Common myeloid progenitor, CD34-positive (primary cell): ENCODE measurements around the gene PLD3.

Experiments
- CTCF ChIA-PET: fragments of 350-600 bp; sonication (Branson Sonifier 250); formaldehyde crosslinking; loops from one replicate; lab custom pipeline; 2021; ENCODE audit warnings: antibody characterized with exemption; lab: Charles Lee
- POLR2A ChIA-PET: fragments of 350-600 bp; sonication (Branson Sonifier 250); formaldehyde crosslinking; loops from one replicate; lab custom pipeline; 2021; ENCODE audit warnings: antibody characterized with exemption; lab: Charles Lee
- DNase-seq, 3 donors: peaks; one replicate each; pipeline versions ENCODE4 v3.0.0 to v3.0.0-alpha.2; 2013
- H3K27ac ChIP-seq, 2 experiments: 1 replicate in 1 of 2; 2 replicates in 1 of 2; pipeline ENCODE4 v1.7.0; 2013; ENCODE audit warnings: inconsistent platforms in 2 of 2, low read length in 2 of 2, mild to moderate bottlenecking in 2 of 2, low read depth in 1 of 2, moderate library complexity in 1 of 2; ENCODE audit not compliant: severe bottlenecking in 2 of 2, insufficient read depth in 1 of 2, poor library complexity in 1 of 2
- H3K27me3 ChIP-seq, 5 experiments: replicated peaks in 2 of 5; 1 replicate in 3 of 5; 2 replicates in 2 of 5; pipeline versions ENCODE4 v1.6.1 to v1.7.0; 2013; ENCODE audit warnings: low read length in 4 of 5, mild to moderate bottlenecking in 2 of 5, moderate library complexity in 2 of 5, inconsistent platforms in 1 of 5; ENCODE audit not compliant: insufficient read depth in 5 of 5, control insufficient read depth in 4 of 5
- H3K36me3 ChIP-seq, 4 experiments: 1 replicate in 2 of 4; 2 replicates in 2 of 4; pipeline versions ENCODE4 v1.6.1 to v1.7.0; 2013; ENCODE audit warnings: low read length in 3 of 4, control low read depth in 1 of 4, mild to moderate bottlenecking in 1 of 4; ENCODE audit not compliant: control insufficient read depth in 4 of 4, insufficient read depth in 4 of 4
- H3K4me1 ChIP-seq, 4 experiments: 1 replicate in 3 of 4; 2 replicates in 1 of 4; pipeline versions ENCODE4 v1.6.1 to v1.7.1; 2013; ENCODE audit warnings: low read length in 3 of 4, mild to moderate bottlenecking in 3 of 4, control low read depth in 1 of 4, inconsistent platforms in 1 of 4, moderate library complexity in 1 of 4; ENCODE audit not compliant: control insufficient read depth in 4 of 4, insufficient read depth in 4 of 4; ENCODE audit errors: control extremely low read depth in 1 of 4
- H3K4me3 ChIP-seq, 7 experiments: 1 replicate in 4 of 7; 2 replicates in 3 of 7; pipeline versions ENCODE4 v1.5.1 to v1.7.0; 2013; ENCODE audit warnings: mild to moderate bottlenecking in 7 of 7, low read length in 6 of 7, moderate library complexity in 6 of 7, inconsistent platforms in 2 of 7, low read depth in 2 of 7, control low read depth in 1 of 7; ENCODE audit not compliant: insufficient read depth in 4 of 7, control insufficient read depth in 1 of 7; ENCODE audit errors: extremely low read depth in 1 of 7
- H3K9me3 ChIP-seq, 5 experiments: 1 replicate in 4 of 5; 2 replicates in 1 of 5; pipeline versions ENCODE4 v1.6.1 to v1.7.1; 2013; ENCODE audit warnings: low read length in 4 of 5, mild to moderate bottlenecking in 2 of 5, inconsistent platforms in 1 of 5, low read depth in 1 of 5, moderate library complexity in 1 of 5; ENCODE audit not compliant: control insufficient read depth in 4 of 5, insufficient read depth in 2 of 5; ENCODE audit errors: control extremely low read depth in 1 of 5
- WGBS: methylation state at CpG from one replicate; pipeline ENCODE4 v1.1.5; 2013; ENCODE audit not compliant: insufficient coverage; 5-methylcytosine and 5-hydroxymethylcytosine counted together

The PLD3 gene

DNA sequence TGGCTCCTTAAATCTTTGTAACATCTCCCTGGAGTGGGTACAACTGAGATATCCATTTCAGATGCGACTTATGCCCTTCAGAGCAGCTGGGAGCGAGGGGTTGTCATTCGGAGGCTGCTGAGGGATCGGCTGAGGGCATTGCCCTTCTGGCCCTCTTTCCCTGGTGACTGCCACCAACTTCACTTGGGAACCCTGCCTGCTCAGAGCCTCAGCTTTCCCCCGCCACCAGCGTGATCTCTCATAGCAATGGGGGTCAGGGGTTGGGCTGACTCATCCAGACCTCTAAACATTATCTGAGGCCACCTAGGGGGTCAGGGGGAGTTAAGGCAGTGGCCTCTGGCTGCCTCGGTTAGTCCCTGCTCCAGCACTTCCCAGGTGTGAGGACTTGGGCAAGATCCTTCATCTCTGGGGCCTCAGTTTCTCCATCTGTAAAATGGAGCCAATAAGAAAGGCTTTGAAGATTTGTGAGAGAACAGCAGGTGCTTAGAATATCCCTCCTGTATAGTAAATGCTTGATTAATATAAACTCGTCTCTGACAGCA is 63.5 kb downstream of the PLD3 start:
- no peaks in the 10 kb centered on the region for H3K36me3 ChIP-seq
- H3K27me3 ChIP-seq = no peaks in the 10 kb centered on the region
- CTCF ChIA-PET = interaction anchor here (0.7 to 1.9 kb wide), 5 partner anchors 8 to 107 kb away, joined by 3 to 10 read pairs (median 3); no protein-coding TSS in a partner anchor
- peak overlapping the region in 1 of 2 experiments; percentile 27 for H3K27ac ChIP-seq
- DNase-seq = no peak
- peaks cover 5 to 78% (median 70%) of the 10 kb centered on the region in 4 experiments for H3K4me1 ChIP-seq
- H3K4me3 ChIP-seq = no peak overlapping the region
- 100% methylated on average over 3 of the region's 8 CpGs for WGBS
- H3K9me3 ChIP-seq = no peaks in the 10 kb centered on the region
- POLR2A ChIA-PET = no interaction called here

DNA sequence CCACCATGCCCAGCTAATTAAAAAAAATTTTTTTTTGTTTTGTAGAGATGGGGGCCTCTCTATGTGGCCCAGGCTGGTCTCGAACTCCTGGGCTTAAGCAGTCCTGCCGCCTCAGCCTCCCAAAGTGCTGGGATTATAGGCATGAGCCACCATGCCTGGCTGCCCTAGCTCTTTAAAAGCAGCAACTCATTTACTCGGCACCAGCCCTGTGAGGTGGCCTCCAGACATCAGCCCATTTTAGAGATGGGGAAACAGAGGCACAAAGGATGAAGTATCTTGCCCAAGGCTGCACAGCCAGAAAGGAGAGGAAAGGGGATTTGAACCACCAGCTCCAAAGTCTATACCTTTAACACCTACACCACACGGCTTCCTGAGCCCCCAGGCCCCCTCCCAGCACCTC is 64.4 kb downstream of the PLD3 start:
- CTCF ChIA-PET = interaction anchor here (0.6 to 1.8 kb wide), 6 partner anchors 10 to 108 kb away, joined by 3 to 5 read pairs (median 3); partner anchors contain the start of gene SERTAD1
- peaks cover 5 to 83% (median 75%) of the 10 kb centered on the region in 4 experiments for H3K4me1 ChIP-seq
- H3K27ac ChIP-seq = no peak overlapping the region
- 100% methylated on average over 2 of the region's 4 CpGs for WGBS
- DNase-seq = no peak
- H3K36me3 ChIP-seq = no peaks in the 10 kb centered on the region
- H3K9me3 ChIP-seq = no peaks in the 10 kb centered on the region
- H3K4me3 ChIP-seq = no peak overlapping the region
- H3K27me3 ChIP-seq = no peaks in the 10 kb centered on the region
- POLR2A ChIA-PET = interaction anchor here (1.7 kb wide), 1 partner anchor 13 kb away, joined by 5 read pairs; the partner anchor contains the start of gene SERTAD1

DNA sequence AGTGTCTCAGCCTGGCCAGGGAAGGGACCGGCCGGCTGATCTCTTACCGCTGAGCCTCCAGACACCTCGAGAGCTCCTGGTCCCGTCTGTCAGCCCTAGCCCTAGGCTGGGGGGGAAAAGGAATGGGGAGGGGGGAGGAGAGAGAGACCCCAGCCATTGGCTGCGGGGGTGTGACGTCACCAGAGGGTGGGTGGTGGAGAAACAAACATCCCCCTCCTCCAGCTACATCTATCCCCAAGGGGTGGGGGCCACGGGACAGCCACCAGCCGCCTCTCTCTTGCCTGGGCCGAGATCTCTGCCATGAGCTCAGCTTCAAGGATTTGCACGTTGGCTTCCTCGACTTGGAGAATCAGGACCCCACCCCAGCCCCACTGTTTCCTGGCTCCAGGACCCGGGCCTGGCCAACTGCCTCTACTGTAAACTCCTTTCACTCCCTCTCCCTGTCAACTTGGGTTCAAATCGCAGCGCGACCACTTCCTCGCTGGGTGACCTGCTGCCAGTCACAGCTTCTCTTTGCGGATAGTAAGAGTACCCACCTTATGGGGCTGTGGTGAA is 64.9 kb downstream of the PLD3 start, which contains the start of gene PRX:
Gene PRX (minus strand): TSS at position 88 of the 555 bp plus-strand sequence. CDS start 5,446 bp downstream, outside the sequence.
- Histone ChIP-seq H3K4me3 (peak within 1 kb of the TSS in 1 of 7 experiments; percentile 35), H3K27ac (no peak within 1 kb of the TSS), H3K27me3 (no peaks in the 10 kb centered on the region), H3K36me3 (no peaks in the 10 kb centered on the region), H3K4me1 (peaks cover 5 to 83% (median 74%) of the 10 kb centered on the region in 4 experiments), H3K9me3 (no peaks in the 10 kb centered on the region)
- DNase-seq = peak in 2 of 3 donors; percentile 49 to 59
- 28% methylated on average over 6 of the region's 18 CpGs for WGBS
- ChIA-PET CTCF (interaction anchor here (1.0 to 1.8 kb wide), 3 partner anchors 10 to 13 kb away, joined by 3 to 5 read pairs (median 4); partner anchors contain the start of gene SERTAD1), POLR2A (interaction anchor here (1.7 kb wide), 1 partner anchor 13 kb away, joined by 5 read pairs; the partner anchor contains the start of gene SERTAD1)

DNA sequence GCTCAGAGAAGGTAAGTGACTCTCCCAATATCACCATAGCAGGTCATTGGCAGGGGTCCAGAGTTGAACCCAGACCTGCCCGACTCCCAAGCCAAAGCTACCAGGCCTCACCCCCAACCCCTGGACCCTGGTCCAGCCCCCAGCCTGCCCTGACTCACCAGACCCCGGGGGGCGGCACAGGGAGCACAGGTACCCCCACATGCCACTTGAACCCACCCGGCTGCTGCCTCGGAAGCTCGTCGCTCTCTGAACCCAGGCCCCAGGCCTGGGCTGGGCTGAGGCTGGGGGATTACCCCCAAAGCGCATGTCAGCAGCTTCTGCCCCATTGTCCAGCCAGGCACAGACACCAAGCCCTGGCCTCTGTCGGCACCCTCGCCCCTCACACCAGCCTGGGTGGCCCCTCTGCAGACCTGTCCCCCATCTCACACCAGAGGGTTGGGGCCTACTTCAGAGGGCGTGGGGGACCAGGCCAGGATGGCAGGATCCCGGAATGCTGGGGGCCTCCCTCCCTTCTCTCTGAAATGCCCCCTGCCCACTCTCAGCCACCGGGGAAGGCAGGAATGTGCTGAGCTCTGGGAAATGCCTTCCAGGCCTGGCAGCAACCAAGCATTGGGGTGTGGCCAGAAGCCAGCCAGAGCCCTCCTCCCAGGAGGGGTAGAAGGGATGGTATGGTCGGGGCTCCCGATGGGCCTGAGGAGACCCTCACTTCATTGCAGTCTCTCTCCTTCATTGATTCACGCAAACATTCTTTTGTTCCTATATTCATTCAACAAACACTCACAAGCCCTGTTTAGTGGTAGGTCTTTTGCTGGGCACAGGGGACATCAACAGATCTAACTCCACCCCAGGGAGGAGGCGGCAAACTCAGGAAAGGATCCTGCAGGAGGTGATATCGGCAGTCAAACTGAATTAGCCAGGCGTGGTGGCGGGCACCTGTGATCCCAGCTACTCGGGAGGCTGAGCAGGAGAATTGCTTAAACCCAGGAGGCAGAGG is 66.3 kb downstream of the PLD3 start:
- POLR2A ChIA-PET = interaction anchor here (0.8 to 1.7 kb wide), 2 partner anchors 11 kb away, joined by 3 to 5 read pairs; partner anchors contain the start of gene SERTAD1
- CTCF ChIA-PET = interaction anchor here (1.2 kb wide), 1 partner anchor 18 kb away, joined by 3 read pairs; no protein-coding TSS in a partner anchor
- 98% methylated on average over 15 of the region's 21 CpGs for WGBS
- H3K9me3 ChIP-seq = no peaks in the 10 kb centered on the region
- no peaks in the 10 kb centered on the region for H3K27me3 ChIP-seq
- H3K4me1 ChIP-seq = peaks cover 5 to 89% (median 80%) of the 10 kb centered on the region in 4 experiments
- no peak for DNase-seq
- no peak overlapping the region for H3K27ac ChIP-seq
- H3K36me3 ChIP-seq = no peaks in the 10 kb centered on the region
- H3K4me3 ChIP-seq = no peak overlapping the region

DNA sequence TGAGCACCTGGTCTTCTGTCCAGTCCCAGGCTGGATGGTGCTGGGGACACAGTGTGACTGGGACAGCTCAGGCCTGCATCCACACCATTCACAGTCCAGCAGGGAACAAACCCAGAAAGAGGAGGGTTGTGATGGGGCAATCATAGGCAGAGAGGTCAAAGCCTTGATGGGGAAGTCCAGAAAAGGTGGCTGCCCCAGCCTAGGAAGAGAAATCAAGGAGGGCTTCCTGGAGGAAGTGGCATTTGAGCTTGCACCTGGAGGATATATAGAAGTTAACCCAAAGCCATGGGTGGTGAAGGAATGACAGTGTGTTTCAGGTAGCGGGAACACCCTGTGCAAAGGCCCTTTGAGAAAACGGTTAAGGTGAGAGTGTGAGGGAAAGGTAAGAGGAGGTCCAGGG is 67.3 kb downstream of the PLD3 start:
- H3K27ac ChIP-seq = no peak overlapping the region
- ChIA-PET POLR2A (interaction anchor here (0.8 to 2.1 kb wide), 3 partner anchors 9 to 17 kb away, joined by 3 to 4 read pairs (median 3); partner anchors contain the start of gene SERTAD1), CTCF (interaction anchor here (1.2 kb wide), 1 partner anchor 19 kb away, joined by 3 read pairs; no protein-coding TSS in a partner anchor)
- H3K4me1 ChIP-seq = peaks cover 5 to 84% (median 76%) of the 10 kb centered on the region in 4 experiments
- H3K9me3 ChIP-seq = no peaks in the 10 kb centered on the region
- no peaks in the 10 kb centered on the region for H3K27me3 ChIP-seq
- peak overlapping the region in 1 of 7 experiments; percentile 7 for H3K4me3 ChIP-seq
- no peak for DNase-seq
- WGBS = 100% methylated on average over 2 of the region's 2 CpGs
- no peaks in the 10 kb centered on the region for H3K36me3 ChIP-seq

DNA sequence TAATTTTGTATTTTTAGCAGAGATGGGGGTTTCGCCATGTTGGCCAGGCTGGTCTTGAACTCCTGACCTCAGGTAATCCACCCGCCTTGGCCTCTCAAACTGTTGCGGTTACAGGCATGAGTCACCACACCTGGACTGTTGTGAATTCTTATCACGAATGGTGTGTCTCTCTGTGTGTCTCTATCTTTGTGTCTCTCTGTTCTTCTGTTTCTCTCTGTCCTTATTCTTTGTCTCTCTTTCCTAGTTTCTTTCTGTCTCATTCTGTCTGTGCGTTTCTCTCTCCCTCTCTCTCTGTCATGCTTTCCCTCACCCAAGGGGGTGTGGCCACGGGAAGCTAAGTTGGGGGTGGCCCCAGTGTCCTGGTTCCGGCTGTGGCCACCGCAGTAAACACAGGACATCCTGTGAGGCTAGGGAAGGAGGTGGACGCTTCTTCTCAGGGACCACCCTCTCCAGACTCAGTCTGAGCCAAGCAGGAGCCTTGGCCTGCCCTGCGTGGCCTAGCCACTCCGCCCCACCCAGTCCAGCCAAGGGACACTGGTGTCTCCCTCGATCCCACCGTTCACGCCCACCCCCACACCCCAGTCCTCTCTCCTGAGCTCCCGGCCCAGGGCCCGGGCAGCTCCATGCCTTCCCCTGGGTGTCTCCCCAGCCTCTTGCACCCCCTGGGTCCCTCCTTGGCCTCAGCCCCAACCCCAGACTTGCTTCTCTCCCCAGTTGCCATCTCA is 68.6 kb downstream of the PLD3 start:
- no peaks in the 10 kb centered on the region for H3K36me3 ChIP-seq
- peak; percentile 50 to 77 (median 76) for DNase-seq
- H3K27ac ChIP-seq = peak overlapping the region; percentile 66 to 81
- ChIA-PET CTCF (interaction anchor here (0.8 to 1.5 kb wide), 2 partner anchors 10 to 218 kb away, joined by 4 read pairs; no protein-coding TSS in a partner anchor), POLR2A (interaction anchor here (0.5 to 2.1 kb wide), 5 partner anchors 9 to 273 kb away, joined by 3 to 4 read pairs (median 3); partner anchors contain the start of gene SERTAD1)
- WGBS = 5% methylated on average over 14 of the region's 16 CpGs
- peaks cover 5 to 83% (median 73%) of the 10 kb centered on the region in 4 experiments for H3K4me1 ChIP-seq
- no peaks in the 10 kb centered on the region for H3K27me3 ChIP-seq
- peak overlapping the region in 4 of 7 experiments; percentile 35 to 49 (median 42) for H3K4me3 ChIP-seq
- H3K9me3 ChIP-seq = no peaks in the 10 kb centered on the region
